HG03521 (cell line): ENCODE results near the gene TIA1.
A peak's percentile ranks its signal among the peaks of the same experiment; 100 is the strongest.

Source experiments
- ATAC-seq: cut with Tn5 transposase; IDR thresholded peaks from one replicate; pipeline ENCODE4 v1.9.1; 2021; ENCODE audit warnings: mild to moderate bottlenecking, moderate library complexity; ENCODE audit not compliant: unreplicated experiment

Gene TIA1

GRCh38 chr2:70161069-70161534 lies 87.3 kb downstream of the TIA1 start:
- peak; percentile 86 for ATAC-seq

GRCh38 chr2:70160545-70160944 lies 87.9 kb downstream of the TIA1 start:
- ATAC-seq: no peak
